Stimulated activated CD4-positive, alpha-beta T cell treated with anti-CD3 and anti-CD28 coated beads, Interleukin-15, amount 100 ng/mL, for 1 hour (primary cell): Measurements from ENCODE around the gene NHERF2.

Experiments
- DNase-seq, 2 donors: peaks; one replicate each; pipeline ENCODE4 v3.0.0-alpha.2; 2020; ENCODE audit warnings: low read depth in 1 of 2, low spot score in 1 of 2

The NHERF2 gene

DNA sequence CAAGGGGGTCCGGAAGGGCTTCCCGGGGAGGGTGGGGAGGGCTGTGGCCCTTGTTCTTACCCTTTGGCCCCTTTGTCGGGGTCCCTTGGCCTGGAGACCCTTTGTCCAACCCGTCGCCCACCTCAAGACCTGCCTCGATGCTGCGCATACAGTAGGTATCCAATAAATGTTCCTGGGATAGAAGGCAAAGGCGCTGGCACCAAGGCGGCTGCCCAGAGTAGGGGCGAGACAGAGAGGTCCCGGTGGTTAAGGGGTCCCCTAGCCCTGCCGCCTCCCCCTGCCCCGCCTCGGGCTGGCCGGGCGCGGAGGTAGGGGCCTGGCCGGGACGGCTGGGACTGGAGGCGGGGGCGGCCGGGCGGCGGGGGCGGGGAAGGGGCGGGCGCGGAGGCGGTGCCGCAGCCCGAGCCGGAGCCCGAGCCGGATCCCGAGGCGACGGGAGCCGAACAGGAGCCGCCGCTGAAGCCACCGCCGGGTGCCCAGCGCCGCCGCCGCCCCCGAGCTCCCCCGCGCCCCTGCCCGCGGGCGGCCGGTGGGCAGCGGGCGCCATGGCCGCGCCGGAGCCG is at the start of gene NHERF2:
Gene NHERF2, plus strand, starts transcription at position 442 of the 563 bp plus-strand sequence. Its CDS starts 104 bp downstream, at position 546.
- DNase-seq = no peak

DNA sequence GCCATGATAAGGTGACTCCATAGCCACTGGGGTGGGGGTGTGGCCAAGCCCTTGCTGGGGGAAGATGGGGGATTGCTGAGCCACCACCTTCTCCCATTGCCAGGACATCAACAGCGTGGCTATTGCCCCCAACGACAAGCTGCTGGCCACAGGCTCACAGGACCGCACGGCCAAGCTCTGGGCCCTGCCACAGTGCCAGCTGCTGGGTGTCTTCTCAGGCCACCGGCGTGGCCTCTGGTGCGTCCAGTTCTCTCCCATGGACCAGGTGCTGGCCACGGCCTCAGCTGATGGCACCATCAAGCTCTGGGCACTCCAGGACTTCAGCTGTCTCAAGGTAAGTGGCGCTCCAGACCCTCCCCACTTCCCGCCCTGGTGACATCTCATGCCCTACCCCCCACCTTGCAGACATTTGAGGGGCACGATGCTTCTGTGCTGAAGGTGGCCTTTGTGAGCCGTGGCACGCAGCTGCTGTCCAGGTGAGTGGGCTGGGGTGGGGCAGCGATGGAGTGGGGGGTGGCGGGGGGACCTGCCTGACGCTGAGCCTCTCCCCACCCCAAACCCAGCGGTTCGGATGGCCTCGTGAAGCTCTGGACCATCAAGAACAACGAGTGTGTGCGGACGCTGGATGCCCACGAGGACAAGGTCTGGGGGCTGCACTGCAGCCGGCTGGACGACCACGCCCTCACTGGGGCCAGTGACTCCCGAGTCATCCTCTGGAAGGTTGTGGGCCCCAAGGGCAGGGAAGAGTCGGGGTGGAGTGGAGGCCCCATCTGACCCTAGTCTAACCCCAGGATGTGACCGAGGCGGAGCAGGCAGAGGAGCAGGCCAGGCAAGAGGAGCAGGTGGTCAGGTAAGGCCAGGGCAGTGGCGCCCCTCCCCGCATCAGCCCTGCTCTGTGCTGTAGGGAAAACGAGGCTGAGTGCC is 49.5 kb upstream of the NHERF2 start:
- DNase-seq = no peak

DNA sequence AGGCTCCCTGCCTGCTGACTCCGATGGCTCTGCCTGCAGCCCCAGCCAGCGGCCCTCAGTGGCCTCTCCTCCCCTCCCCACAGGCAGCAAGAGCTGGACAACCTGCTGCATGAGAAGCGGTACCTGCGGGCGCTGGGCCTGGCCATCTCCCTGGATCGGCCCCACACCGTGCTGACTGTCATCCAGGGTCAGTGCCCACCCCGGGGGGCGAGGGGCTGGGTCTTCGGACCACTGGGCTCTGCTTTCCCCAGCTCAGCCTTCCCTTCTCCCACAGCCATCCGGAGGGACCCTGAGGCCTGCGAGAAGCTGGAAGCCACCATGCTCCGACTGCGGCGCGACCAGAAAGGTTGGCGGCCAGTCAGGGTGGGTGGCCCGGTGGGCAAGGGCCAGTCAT is 48.8 kb upstream of the NHERF2 start:
- DNase-seq = no peak

DNA sequence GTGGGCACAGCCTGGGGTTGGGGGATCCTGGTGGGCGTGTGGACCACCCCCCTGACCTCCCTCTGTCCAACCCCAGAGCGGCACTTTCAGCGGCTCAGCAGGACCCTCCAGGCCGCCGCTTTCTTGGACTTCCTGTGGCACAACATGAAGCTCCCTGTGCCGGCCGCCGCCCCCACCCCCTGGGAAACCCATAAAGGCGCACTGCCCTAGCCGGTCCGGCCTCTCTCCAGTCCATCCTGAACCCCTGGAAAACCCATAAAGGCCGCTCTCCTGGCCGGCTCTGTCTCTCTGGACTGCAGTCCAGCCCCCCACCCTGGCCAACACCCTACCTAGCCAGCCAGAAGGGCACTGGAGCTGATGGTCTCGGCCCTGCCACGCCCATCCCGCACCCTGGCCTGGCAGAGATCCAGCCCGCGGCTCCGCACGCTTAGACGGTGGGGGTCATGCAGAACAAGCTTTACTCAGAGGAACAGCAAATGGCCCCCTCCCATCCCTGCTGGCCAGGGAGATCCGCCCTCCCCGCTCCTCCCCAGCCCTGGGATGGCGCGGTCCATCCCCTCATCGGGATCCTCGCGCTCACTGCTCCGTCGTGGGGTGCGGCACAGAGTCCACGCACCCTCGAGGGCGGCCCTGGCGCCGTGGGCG is 48.1 kb upstream of the NHERF2 start:
- no peak for DNase-seq

DNA sequence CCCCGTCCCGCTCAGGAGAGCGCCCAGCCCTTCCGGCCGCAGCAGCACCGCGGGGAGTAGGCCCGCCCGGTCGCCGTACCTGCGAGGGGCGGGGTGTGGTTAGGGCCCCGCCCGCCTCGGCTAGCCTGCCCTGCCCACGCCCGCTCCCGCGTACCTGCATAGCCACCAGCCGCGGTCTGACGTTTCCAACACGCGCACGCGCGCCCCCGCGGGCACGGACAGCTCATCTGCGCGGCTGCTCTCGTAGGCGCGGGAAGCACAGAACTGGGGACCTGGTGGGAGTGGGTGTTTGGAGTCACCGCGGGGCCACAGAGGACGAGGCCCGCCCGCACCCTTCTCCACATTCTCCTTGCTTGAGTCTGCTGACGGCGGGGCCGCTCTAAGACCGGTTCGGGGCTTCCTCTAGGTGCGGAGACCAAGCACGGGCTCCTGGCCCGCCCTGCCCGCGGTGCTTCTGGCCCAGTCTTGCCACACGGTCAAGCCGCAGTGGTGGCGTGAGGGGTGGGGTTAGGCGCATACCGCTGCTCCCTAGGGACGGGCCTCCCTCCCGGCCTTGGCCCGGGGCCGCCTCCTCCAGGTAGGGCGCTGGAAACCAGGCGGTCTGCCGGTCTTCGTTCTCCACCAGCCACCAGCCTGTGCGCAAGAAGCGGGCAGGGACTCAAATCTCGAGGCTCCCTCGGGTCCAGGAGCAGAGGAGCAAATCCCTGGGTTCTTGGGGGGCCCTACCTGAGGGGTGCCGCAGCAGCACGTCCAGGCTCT is 47.3 kb upstream of the NHERF2 start:
- no peak for DNase-seq

DNA sequence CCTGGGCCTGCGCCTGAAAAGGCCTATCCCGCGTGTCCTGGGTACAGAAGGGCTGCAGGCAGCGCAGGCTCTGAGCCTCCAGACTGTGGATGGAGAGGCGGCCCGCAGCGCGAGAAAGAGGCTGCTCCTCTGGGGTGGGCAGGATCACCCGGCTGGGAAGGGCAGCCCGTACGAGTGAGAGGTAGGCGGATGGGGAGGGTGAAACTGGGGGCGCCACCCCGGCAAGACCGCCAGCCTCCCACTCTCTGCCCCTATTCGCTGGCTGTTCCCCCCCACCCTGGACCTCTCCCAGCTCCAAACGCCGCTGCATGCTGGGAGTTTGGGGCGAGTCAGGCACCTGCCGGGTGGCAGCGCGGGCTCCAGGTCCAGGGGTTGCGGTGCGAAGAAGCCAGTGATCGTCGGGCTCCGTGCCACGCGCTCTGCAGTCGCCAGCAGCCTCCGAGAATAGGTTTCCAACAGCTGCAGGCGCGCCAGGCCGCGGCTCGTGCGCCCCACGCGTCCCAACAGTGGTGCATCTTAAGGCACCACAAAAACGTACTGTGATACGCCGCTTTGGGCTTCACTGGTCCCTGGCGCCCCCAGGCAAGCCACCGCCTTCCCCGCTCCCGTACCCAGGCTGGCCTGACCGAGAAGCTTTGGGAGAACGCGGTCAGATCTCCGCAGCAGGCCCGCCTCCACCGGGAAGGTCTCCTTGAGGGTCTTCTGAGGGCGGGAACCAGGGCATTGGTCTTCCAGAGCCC is 46.5 kb upstream of the NHERF2 start:
- DNase-seq = no peak

DNA sequence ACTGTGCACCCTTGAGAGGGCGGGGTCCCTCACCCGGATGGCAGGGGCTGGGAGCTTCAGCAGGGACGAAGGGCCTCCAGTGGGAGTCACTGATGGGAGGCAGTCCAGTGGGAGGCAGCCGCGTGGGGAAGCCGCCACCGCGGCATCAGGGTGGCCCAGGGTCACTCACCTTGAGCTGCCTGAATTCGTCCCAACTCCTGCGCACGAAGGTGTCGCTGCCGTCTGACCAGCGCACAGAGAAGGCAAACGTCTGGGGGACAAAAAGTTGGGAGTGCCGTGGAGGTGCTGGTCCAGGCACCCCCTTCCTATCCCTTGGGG is 46.0 kb upstream of the NHERF2 start:
- DNase-seq = no peak

DNA sequence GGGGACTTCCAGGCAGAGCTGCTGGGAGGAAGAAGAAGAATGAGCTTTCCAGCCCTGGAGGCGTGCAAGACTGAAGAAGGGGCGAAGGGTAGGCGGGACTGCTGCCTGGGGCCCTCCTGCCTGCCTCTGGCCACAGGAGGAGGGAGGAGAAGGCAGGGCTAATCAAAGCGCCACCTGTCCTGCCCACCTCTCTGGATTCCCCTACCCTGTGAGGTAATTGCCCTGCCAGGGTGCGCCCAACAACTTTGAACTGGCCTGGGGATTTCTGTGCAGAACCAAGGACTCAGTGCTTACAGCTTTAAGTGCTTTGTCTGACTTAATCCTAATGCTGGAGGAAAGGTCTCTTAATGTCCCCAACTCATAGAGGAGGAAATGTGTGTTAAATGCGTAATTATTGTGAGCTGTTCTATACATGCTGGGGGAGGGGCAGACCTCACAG is 45.3 kb upstream of the NHERF2 start, which contains the start of gene NOXO1:
Gene NOXO1, minus strand, starts transcription at position 72 of the 439 bp plus-strand sequence. CDS start 290 bp downstream, outside the sequence.
- no peak for DNase-seq

DNA sequence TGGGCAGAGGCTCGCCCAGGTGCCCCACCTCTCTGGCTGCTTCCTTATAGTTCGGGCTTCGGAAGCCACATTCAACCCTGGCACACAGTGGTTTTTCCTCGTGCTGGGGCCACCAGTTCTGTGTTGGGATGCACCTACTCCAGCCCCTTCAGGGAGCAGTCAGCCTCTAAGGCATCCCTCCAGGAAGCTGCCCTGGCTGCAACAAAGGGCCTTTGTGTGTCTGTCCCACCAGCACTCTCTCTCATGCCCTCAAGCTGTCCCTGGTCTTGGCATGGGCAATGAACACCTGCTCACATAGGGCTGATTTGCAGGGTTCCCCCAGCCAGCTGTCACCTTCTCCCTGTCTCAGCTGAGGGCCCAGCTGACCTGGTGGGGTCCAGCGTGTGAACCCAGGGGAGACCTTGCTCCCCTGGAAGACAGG is 44.7 kb upstream of the NHERF2 start:
- no peak for DNase-seq

DNA sequence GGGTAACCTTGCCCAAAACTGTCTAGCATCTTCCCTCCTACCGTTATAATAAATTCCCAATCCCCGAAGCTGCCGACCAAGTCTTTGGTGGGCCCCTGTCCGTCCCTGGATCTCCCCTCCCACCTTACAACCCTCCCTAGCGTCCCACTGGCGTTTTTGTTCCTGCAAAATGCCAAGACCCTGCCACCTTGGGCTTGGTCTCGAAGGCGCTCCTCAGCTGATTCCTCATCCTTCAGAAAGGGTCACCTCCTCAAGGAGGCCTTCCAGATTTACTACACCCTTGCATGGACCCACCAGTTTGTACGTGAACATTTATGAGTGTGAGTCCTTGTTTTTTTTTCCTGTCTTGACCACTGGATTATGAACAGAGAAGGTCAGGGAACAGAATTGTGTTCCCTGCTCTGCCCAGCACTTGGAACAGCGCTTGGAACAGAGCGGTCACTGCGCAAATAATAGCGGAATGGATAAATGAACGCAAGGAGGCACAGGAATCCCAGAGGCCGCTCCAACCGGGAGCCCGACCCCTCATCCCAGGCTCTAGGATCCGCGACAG is 43.6 kb upstream of the NHERF2 start:
- no peak for DNase-seq

DNA sequence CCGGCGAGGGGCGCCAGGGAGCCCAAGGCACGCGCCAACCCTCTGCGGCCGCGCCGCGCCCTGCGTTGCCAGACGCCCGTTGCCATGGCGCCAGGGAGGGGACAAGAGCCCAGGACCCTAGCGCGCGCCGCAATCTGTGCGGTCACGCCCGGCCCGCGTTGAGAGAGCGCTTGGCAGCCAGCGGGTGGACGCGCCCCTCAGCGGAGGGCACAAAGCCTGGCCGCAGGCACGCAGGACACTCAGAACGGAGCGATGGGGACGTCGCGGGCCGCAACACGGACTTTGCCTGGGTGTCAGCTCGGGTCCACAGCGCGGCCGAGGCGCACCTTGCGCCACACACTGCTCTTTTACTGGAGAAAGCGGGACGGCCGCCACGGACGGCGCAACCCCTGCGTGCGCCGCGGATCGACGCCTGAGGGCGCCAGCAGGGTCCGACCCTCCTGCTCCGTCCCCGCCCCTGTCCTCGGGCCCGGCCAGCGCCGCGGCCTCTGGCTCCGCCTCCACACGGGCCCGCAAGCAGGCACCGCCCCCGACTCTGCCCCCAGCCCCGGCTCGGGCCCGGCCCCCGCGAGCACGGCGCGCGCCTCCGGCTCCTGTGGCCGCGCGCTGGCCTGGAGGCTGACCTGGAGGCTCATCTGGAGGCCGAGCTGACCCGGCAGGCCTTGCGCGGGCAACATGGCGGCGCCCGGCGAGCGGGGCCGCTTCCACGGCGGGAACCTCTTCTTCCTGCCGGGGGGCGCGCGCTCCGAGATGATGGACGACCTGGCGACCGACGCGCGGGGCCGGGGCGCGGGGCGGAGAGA is 43.0 kb upstream of the NHERF2 start, which contains the start of gene GFER:
Gene GFER, plus strand, starts transcription at position 650 of the 803 bp plus-strand sequence. Its CDS starts 26 bp downstream, at position 676.
- DNase-seq = peak in 1 of 2 donors; percentile 42

DNA sequence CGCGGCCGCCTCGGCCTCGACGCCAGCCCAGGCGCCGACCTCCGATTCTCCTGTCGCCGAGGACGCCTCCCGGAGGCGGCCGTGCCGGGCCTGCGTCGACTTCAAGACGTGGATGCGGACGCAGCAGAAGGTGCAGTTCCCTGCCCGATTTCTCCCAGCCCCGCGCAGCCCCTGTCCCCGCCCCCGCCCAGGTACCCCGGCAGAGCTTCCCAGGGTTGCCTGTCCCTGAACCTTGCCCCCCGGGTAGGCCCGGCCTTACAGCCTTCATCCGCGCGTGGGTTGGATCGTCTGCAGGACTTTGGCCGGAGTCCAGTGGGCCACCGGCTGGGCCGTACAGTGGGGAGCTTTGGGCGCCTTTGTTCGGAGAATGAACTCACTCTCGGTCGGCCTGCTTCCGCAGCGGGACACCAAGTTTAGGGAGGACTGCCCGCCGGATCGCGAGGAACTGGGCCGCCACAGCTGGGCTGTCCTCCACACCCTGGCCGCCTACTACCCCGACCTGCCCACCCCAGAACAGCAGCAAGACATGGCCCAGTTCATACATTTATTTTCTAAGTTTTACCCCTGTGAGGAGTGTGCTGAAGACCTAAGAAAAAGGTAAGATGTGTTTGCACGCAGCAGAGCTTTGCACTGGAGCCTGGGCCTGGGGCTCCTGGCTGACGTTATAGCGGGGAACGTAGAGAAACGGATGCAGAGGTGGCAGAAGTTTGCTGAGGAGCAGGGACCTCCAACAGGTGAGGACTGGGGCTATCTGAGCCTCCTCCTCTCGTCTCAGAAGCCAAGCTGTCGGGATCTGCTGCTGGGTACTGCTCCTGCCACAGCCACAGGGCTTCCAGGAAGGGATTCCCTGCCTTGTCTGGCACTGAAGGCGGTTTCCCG is 42.1 kb upstream of the NHERF2 start:
- DNase-seq = no peak

DNA sequence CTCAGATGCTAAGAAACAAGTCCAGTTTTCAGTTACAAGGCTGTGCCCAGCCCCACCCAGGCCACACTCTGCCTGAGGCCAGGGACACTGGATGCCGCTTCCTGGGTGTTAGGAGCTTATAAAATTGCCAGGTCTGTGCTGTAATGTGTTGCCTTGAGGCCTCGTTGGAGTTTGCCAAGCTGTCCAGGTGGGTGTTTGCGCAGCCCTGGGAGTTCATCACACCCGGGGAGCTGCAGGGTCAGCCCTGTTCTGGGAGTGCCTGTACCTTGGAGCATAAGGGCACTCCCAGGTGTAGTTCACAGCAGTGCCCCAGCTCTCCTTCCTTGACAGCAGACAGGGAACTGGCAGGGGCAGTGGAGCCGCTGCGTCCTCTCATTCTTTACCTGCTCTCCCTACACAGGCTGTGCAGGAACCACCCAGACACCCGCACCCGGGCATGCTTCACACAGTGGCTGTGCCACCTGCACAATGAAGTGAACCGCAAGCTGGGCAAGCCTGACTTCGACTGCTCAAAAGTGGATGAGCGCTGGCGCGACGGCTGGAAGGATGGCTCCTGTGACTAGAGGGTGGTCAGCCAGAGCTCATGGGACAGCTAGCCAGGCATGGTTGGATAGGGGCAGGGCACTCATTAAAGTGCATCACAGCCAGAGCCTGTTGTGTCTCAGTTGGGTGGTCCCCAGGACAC is 41.1 kb upstream of the NHERF2 start:
- DNase-seq = no peak

DNA sequence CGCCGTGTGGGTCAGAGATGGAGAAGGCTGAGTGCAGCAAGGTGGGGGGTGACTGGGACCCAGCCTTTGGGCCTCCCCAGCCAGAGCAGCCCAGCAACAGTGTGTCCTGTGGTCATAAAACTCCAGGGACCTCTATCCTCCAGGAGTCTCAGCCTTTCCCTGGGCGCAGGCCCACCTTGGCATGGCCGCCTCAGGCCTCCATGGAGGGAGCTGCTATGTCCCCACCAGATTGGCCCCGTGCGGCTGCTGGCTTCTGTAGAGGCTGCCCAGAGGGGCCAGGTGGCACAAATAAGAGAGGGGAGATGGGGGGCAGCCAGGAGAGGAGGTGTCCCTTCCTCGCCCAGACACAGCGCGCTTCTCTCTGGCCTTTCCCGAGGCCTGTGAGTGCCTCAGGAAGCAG is 39.5 kb upstream of the NHERF2 start:
- DNase-seq = no peak

DNA sequence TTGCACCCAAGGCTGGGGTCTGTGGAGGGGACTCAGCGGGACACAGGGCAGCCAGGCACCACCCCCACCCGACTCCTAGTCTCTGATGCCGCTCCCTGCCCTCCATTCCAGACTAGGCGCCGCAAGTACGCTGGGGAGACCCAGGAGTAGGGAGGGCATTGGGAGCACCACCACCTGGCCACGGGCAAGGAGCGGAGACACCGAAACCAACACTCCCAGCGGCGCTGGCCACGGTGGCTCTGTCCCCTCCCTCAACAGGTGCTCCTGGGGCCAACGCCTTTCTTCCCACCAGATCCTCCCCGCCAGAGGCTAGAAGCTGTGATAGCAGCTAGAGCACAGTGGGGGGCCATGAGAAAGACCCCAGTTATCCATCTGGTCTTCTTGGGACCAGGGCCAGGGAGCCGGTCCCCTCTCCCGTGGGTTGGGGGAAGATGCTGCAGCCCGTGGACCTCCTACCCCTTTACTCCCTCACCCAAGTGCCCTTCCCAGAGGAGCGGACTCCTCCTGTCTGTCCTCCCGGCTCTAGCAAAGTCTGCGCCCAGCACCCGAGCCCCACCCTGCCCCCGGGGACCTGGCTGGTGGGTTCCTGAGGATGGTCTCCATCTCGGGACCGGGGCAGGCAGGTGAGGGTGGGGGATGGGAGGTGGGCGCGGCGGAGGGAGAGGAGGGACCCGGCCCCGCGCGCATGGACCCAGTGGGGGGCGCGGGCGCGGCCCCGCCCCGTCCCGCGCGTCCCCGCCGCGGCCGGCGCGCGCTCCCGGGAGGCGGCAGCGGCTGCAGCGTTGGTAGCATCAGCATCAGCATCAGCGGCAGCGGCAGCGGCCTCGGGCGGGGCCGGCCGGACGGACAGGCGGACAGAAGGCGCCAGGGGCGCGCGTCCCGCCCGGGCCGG is 37.2 kb upstream of the NHERF2 start, which contains the start of gene SYNGR3:
Gene SYNGR3, plus strand, starts transcription at position 762 of the 892 bp plus-strand sequence. CDS start 133 bp downstream, outside the sequence.
- no peak for DNase-seq

DNA sequence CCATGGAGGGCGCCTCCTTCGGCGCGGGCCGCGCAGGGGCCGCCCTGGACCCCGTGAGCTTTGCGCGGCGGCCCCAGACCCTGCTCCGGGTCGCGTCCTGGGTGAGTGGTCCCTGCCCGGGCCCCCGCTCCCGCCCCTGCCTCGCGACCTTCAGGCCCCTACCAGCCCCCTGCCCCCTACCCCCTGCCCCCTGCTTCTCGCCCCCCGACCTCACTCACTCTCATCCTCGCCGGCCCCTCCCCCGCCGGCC is 36.7 kb upstream of the NHERF2 start:
- no peak for DNase-seq
